HL-60/S4 treated with phorbol 12-myristate 13-acetate at 8.2 ng/mL for 4 days and 3 days (cell line): Measurements from ENCODE around the gene DHRS7C.

Experiments used
- in situ Hi-C: fragments of 300-500 bp; cut with MboI; formaldehyde crosslinking; loops from 2 replicates; pipeline ENCODE4 v1.15.0; 2022; ENCODE audit warnings: low sequenced_read_pairs

Gene DHRS7C

DNA sequence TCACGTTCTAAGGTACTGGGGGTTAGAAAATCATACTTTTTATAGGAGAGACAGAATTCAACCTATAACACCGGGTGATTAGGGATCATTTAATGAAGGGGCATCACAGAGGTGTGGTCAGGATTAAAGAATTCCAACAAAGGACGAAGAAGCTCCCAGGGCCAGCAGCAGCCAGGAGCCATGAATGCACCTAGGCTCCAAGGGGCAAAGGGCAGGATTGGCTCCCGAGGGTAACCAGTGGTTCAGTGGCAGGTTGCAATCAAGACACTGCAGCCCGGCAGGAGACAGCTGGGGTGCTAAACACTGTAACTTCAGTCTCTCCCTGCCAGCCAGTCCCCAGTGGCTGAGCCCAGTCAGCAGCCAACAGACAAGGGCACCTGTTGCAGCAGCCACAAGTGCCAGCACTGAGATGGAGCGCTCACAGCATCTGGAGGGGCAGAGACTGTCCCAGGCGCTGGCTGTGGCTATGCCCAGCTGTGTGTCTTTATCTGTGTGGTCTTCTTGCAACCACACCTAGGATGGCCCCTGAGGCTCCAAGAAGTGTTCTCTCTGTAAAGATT is 23.9 kb downstream of the DHRS7C start:
- in situ Hi-C loops, result no loop called here

DNA sequence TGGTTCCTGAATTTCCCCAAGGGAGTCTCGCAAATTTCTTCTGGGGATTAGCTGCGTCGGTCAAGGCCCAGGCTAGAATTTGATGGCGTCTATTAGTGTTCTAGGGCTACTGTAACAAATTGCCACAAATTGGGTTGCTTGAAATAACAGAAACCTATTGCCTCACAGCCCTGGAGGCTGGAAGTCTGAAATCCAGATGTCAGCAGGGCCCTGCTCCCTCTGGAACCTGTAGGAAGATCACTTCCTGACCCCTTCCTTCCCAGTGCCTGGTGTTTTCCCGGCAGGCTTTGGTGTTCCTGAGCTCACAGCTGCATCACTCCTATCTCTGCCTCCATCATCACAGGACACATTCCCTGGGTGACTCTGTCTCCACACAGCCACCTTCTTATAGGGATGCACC is 24.4 kb downstream of the DHRS7C start:
- in situ Hi-C loops, result no loop called here

DNA sequence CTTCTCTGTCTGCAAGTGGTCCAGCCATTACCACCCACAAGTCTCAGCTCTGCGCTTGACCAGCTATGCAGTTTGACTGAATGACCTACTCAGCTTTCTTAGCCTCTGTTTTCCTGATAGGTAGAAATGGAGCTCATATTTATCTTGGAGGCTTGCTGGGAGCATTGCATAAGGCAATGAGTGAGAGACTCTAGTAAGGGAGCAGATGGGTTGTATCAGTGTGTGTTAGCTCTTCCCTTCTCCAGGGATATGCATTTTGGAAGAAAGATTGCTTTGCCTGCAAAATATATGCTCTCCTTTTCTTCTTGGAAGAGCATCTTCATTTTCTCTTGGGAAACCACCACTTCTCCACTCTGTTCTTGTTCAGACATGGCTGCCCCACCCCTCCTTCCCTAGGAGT is 26.1 kb downstream of the DHRS7C start:
- in situ Hi-C loops, result no loop called here

GRCh38 chr17:9763643-9764042 is 27.7 kb downstream of the DHRS7C start:
- in situ Hi-C loops, result no loop called here

DNA sequence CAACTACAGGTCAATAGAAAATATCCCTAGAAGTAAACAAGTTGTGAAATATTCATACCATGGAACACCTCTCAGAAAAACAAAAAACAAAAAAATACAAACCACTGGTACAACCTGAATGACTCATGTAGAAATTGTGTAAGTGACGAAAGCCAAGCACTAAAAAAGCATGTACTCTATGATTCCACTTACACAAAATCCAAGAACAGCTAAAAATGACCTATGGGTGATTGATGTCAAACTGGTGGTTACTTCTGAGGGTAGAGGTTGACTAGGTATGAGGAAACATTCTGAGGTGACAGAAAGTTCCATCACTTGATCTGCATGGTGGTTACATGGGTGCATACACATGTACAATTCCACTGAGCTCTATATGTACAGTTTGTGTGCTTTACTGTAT is 31.1 kb downstream of the DHRS7C start:
- in situ Hi-C loops, result no loop called here

- in situ Hi-C loops, result no loop called here
Measured at GRCh38 chr17:9755083-9755482, 36.3 kb downstream of the DHRS7C start.

DNA sequence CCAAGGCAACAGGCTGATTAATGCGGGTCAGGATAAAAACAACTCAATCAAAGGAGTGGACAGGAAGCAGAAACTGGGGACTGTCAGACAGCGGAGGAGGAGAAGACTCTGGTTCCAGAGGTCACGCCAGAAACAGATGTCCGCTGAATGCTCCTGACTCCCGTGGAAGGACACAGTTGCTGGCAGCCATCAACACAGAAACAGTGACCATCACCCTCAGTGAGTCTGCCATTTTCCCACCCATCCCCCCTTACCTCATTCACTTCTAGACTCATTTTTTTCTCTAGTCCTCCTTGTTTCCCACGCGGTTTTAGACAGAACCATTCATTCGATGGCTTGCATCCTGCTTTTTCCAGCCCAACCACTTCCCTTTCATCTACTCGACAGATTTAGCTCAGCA is 40.9 kb downstream of the DHRS7C start:
- in situ Hi-C loops, result no loop called here

- in situ Hi-C loops, result no loop called here
Measured at GRCh38 chr17:9729735-9730420, 61.5 kb downstream of the DHRS7C start.

GRCh38 chr17:9729034-9729650 is 62.2 kb downstream of the DHRS7C start:
- in situ Hi-C loops, result no loop called here

GRCh38 chr17:9728564-9728963 is 62.8 kb downstream of the DHRS7C start:
- in situ Hi-C loops, result no loop called here

DNA sequence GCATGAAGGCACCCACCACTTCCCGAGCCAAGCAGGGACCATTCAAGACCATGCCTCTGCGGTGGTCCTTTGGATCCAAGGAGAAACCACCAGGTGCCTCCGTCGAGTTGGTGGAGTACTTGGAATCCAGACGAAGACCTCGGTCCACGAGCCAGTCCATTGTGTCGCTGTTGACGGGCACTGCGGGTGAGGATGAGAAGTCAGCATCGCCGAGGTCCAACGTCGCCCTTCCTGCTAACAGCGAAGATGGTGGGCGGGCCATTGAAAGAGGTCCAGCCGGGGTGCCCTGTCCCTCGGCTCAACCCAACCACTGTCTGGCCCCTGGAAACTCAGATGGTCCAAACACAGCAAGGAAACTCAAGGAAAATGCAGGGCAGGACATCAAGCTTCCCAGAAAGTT is 63.4 kb downstream of the DHRS7C start:
- in situ Hi-C loops, result no loop called here

GRCh38 chr17:9726291-9726690 is 65.1 kb downstream of the DHRS7C start:
- in situ Hi-C loops, result no loop called here

DNA sequence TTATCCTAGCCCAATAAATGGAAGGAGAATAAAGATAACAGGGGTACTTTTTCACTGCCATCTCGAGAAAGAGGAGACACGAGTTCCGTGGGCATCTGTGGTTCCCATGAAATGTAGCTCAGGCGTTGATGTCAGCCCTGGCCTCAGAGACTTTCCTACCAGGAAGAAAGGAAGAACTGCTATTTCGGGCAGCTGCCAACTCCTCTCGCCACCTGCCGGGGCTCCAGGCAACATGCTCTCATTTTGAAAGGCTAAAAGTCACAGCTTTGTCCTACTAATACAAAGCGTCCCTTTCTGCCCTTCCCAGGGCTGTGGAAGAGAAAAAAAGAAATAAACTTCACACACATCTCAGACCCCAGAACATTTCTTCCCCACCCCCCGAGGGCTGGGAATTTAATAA is 65.8 kb downstream of the DHRS7C start:
- in situ Hi-C loops, result no loop called here
